ENCODE results near the gene RHBDL2. TPM values are rescaled to one million over a fixed set of nuclear protein-coding genes. Genes with fewer than 3 reads are reported as not detected.
A peak's percentile ranks its signal among the peaks of the same experiment; 100 is the strongest.

The RHBDL2 gene
- total RNA-seq, 1 donor from 2014 or later: not detected

- no peak overlapping the region for H3K4me3 Mint-ChIP-seq (ENCODE audit: unreplicated experiment)
- no peak overlapping the region for H3K27ac Mint-ChIP-seq (ENCODE audit: unreplicated experiment)
- peaks cover 4% of the 10 kb centered on the region for H3K36me3 Mint-ChIP-seq (ENCODE audit: low read depth)
- no peak for TF ChIP-seq CTCF (IDR thresholded peaks at IDR 0.05)
- H3K4me1 Mint-ChIP-seq (ENCODE audit: low read depth): no peaks in the 10 kb centered on the region
- no peak for DNase-seq (ENCODE audit: low spot score)
- H3K9me3 Mint-ChIP-seq (ENCODE audit: low read depth): no peaks in the 10 kb centered on the region
- H3K27me3 Mint-ChIP-seq (ENCODE audit: low read depth): no peaks in the 10 kb centered on the region
Measured at GRCh38 chr1:38889589-38889988, 52.0 kb downstream of the RHBDL2 start.

DNA sequence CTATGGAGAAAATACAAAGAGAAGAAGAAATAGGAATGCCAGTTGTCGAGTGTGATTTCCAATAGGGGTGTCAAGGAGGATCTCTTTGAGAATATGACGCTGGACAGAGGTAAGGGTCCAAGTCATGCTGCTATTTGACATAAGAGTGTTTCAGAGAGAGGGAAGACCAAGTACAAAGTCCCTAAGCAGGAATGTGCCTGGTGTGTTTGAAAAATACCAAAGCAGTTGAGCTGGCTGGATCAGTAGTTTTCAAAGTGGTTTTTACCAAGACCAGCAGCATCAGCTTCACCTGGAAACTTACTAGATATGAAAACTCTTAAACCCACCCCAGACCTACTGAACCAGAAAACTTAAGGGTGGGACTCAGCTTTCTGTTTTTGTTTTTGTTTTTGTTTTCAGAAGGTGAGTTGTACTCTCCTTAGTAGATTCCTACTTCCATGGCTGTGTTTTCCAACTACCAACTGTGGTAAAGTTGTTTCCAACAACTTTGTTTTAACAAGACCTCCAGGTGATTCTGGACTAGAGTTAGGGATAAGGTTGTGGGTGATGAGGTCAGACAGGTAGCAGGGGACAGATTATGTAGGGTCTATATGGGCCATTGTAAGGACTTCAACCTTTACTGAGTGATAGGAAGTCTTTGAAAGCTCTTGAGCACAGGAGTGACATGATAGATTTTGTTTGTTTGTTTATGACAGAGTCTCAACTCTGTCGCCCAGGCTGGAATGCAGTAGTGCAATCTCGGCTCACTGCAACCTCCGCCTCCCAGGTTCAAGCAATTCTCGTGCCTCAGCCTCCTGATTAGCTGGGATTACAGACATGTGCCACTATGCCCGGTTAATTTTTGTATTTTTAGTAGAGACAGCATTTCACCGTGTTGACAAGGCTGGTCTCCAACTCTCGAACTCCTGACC is 53.0 kb downstream of the RHBDL2 start:
- no peak for DNase-seq (ENCODE audit: low spot score)
- H3K4me3 Mint-ChIP-seq (ENCODE audit: unreplicated experiment): no peak overlapping the region
- H3K27me3 Mint-ChIP-seq (ENCODE audit: low read depth): no peaks in the 10 kb centered on the region
- peaks cover 4% of the 10 kb centered on the region for H3K36me3 Mint-ChIP-seq (ENCODE audit: low read depth)
- H3K9me3 Mint-ChIP-seq (ENCODE audit: low read depth): no peaks in the 10 kb centered on the region
- no peak for TF ChIP-seq CTCF (IDR thresholded peaks at IDR 0.05)
- no peak overlapping the region for H3K27ac Mint-ChIP-seq (ENCODE audit: unreplicated experiment)
- H3K4me1 Mint-ChIP-seq (ENCODE audit: low read depth): no peaks in the 10 kb centered on the region

DNA sequence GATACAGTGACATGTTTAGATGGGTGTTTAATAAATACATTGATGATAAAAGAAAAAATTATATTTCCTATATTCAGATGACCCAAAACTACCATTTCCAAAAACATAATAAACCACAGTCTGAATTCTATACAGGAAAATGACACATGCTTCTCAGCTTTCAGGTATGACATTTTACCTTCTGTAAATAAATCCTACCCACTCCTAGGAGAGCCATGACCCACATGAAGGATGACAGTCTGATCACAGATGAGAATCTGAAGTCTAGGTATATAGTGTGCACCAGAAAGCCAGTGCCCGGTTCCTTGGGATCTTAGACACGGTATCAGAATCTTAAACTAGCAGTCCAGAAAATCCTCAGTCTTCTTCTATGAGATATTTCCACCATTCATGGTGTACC is 56.5 kb downstream of the RHBDL2 start:
- no peaks in the 10 kb centered on the region for H3K9me3 Mint-ChIP-seq (ENCODE audit: low read depth)
- no peaks in the 10 kb centered on the region for H3K4me1 Mint-ChIP-seq (ENCODE audit: low read depth)
- peaks cover 1% of the 10 kb centered on the region for H3K36me3 Mint-ChIP-seq (ENCODE audit: low read depth)
- H3K27ac Mint-ChIP-seq (ENCODE audit: unreplicated experiment): no peak overlapping the region
- H3K27me3 Mint-ChIP-seq (ENCODE audit: low read depth): no peaks in the 10 kb centered on the region
- no peak for DNase-seq (ENCODE audit: low spot score)
- no peak for TF ChIP-seq CTCF (IDR thresholded peaks at IDR 0.05)
- no peak overlapping the region for H3K4me3 Mint-ChIP-seq (ENCODE audit: unreplicated experiment)

DNA sequence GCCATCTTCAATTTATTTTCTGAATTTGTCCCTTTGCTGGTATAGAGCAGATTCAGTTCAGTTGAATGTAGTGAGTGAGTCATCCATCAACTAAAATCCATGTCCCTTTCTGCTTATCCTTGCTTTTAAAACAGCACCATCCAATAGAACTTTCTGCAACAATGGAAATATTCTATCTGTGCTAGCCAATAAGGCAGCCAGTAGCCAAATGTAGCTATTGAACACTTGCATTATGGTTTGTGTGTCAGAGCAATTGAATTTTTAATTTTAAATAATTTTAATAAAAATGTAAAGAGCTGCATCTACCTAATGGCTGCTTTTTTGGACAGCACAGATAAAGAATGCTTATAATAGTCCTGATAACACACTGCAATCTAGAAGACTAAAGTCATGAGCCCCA is 60.1 kb downstream of the RHBDL2 start, which contains the start of gene GJA9:
TSS of gene GJA9 (minus strand) at position 101 of the 400 bp plus-strand sequence. CDS start 5,489 bp downstream, outside the sequence.
- Mint-ChIP-seq H3K36me3 (ENCODE audit: low read depth) (no peaks in the 10 kb centered on the region), H3K4me1 (ENCODE audit: low read depth) (no peaks in the 10 kb centered on the region), H3K27me3 (ENCODE audit: low read depth) (no peaks in the 10 kb centered on the region), H3K4me3 (ENCODE audit: unreplicated experiment) (no peak within 1 kb of the TSS), H3K9me3 (ENCODE audit: low read depth) (no peaks in the 10 kb centered on the region), H3K27ac (ENCODE audit: unreplicated experiment) (no peak within 1 kb of the TSS)
- no peak for DNase-seq (ENCODE audit: low spot score)
- no peak for TF ChIP-seq CTCF (IDR thresholded peaks at IDR 0.05)

DNA sequence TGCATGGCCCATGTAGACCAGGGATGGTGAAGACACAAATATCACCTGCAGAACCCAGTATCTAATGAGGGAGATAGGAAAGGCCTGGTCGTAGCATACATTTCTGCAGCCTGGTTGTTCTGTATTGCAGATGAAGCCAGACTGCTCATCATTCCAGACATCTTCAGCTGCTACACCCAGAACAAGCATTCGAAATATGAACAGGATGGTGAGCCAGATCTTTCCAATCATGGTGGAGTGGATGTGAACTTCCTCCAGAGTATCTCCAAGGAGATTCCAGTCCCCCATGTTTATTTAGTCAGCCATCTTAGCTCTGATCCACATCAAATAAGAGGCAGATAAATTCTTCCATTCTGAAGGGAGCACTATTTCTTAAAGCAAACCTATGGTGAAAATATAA is 65.8 kb downstream of the RHBDL2 start:
- no peak overlapping the region for H3K4me3 Mint-ChIP-seq (ENCODE audit: unreplicated experiment)
- peak overlapping the region; percentile 13 for H3K27ac Mint-ChIP-seq (ENCODE audit: unreplicated experiment)
- H3K36me3 Mint-ChIP-seq (ENCODE audit: low read depth): no peaks in the 10 kb centered on the region
- H3K9me3 Mint-ChIP-seq (ENCODE audit: low read depth): no peaks in the 10 kb centered on the region
- H3K27me3 Mint-ChIP-seq (ENCODE audit: low read depth): no peaks in the 10 kb centered on the region
- no peak for DNase-seq (ENCODE audit: low spot score)
- no peak for TF ChIP-seq CTCF (IDR thresholded peaks at IDR 0.05)
- peaks cover 31% of the 10 kb centered on the region for H3K4me1 Mint-ChIP-seq (ENCODE audit: low read depth)

Data from chondrocyte (in vitro differentiated cells).